DOHH2 (cell line): Measurements from ENCODE around the gene ZNF746.

Source experiments
- H3F3A ChIP-seq: fragments of 200-600 bp; sonication (generic), shearing (Covaris generic); 2 replicates; pipeline ENCODE4 v1.6.0; 2016; ENCODE audit warnings: antibody characterized with exemption, mild to moderate bottlenecking; ENCODE audit not compliant: control insufficient read depth, insufficient read depth
- H3K27ac ChIP-seq: fragments of 200-600 bp; sonication (generic); 2 replicates; pipeline ENCODE4 v1.5.1; 2014; ENCODE audit warnings: low read depth, mild to moderate bottlenecking, low read length, moderate library complexity
- H3K27me3 ChIP-seq: fragments of 200-600 bp; sonication (generic); 2 replicates; pipeline ENCODE4 v1.6.1; 2014; ENCODE audit warnings: mild to moderate bottlenecking, low read length, mixed read lengths; ENCODE audit not compliant: control insufficient read depth
- H3K36me3 ChIP-seq: fragments of 200-600 bp; sonication (generic); 2 replicates; pipeline ENCODE4 v1.6.1; 2014; ENCODE audit warnings: mild to moderate bottlenecking, low read length, moderate library complexity, mixed read lengths; ENCODE audit not compliant: control insufficient read depth
- H3K4me1 ChIP-seq: fragments of 200-600 bp; sonication (generic); 2 replicates; pipeline ENCODE4 v1.6.1; 2014; ENCODE audit warnings: mild to moderate bottlenecking, low read length, mixed read lengths; ENCODE audit not compliant: control insufficient read depth
- H3K4me2 ChIP-seq: fragments of 200-600 bp; sonication (generic); 2 replicates; pipeline ENCODE4 v1.6.0; 2014; ENCODE audit warnings: mild to moderate bottlenecking, low read length, moderate library complexity
- H3K4me3 ChIP-seq: fragments of 200-600 bp; sonication (generic); 2 replicates; pipeline ENCODE4 v1.5.1; 2014; ENCODE audit warnings: mild to moderate bottlenecking, low read length, mixed read lengths
- H3K79me2 ChIP-seq: fragments of 200-600 bp; sonication (generic); 2 replicates; pipeline ENCODE4 v1.6.1; 2014; ENCODE audit warnings: mild to moderate bottlenecking, low read length, mixed read lengths; ENCODE audit not compliant: control insufficient read depth
- H3K9me2 ChIP-seq: fragments of 200-600 bp; sonication (generic); replicated peaks from 2 replicates; pipeline ENCODE4 v1.6.1; 2014; ENCODE audit warnings: mild to moderate bottlenecking, low read length, mixed read lengths; ENCODE audit not compliant: control insufficient read depth
- H3K9me3 ChIP-seq: fragments of 200-600 bp; sonication (generic); 2 replicates; pipeline ENCODE4 v1.6.1; 2014; ENCODE audit warnings: antibody characterized with exemption, low read length, mixed read lengths; ENCODE audit not compliant: control insufficient read depth, insufficient read depth
- H4K20me1 ChIP-seq: fragments of 200-600 bp; sonication (generic); 2 replicates; pipeline ENCODE4 v1.6.0; 2014; ENCODE audit warnings: low read depth, mild to moderate bottlenecking, antibody characterized with exemption, low read length, moderate library complexity; ENCODE audit not compliant: control insufficient read depth, insufficient read depth
- CTCF ChIP-seq: fragments of 200-600 bp; sonication (generic); IDR thresholded peaks from one replicate; pipeline ENCODE4 v1.5.1; 2014; ENCODE audit warnings: antibody characterized with exemption, mild to moderate bottlenecking, low read depth, low read length; ENCODE audit not compliant: poor library complexity, severe bottlenecking
- EZH2phosphoT487 ChIP-seq: fragments of 200-600 bp; sonication (generic); IDR thresholded peaks from 2 replicates; pipeline ENCODE4 v1.6.1; 2017; ENCODE audit warnings: borderline replicate concordance, mild to moderate bottlenecking, antibody characterized with exemption, low read length, moderate library complexity, mixed read lengths

The ZNF746 gene

GRCh38 chr7:149427893-149428292 is 69.7 kb downstream of the ZNF746 start:
- H3K27ac ChIP-seq: no peak overlapping the region
- H3K4me2 ChIP-seq: no peak overlapping the region
- H3K36me3 ChIP-seq: peaks cover 15% of the 10 kb centered on the region
- H3F3A ChIP-seq: peaks cover 9% of the 10 kb centered on the region
- no peak overlapping the region for H3K4me3 ChIP-seq
- no peaks in the 10 kb centered on the region for H4K20me1 ChIP-seq
- H3K79me2 ChIP-seq: no peaks in the 10 kb centered on the region
- peaks cover 3% of the 10 kb centered on the region for H3K4me1 ChIP-seq
- H3K27me3 ChIP-seq: peaks cover 6% of the 10 kb centered on the region
- TF ChIP-seq EZH2phosphoT487: no peak
- no peak for TF ChIP-seq CTCF
- no peaks in the 10 kb centered on the region for H3K9me3 ChIP-seq
- H3K9me2 ChIP-seq: no peaks in the 10 kb centered on the region

- TF ChIP-seq CTCF: no peak
- TF ChIP-seq EZH2phosphoT487: no peak
These were observed 70.4 kb downstream of the ZNF746 start for GRCh38 chr7:149427096-149427680.

GRCh38 chr7:149423449-149424110 is 74.0 kb downstream of the ZNF746 start:
- Histone ChIP-seq H3K9me3 (no peaks in the 10 kb centered on the region), H3K4me2 (no peak overlapping the region), H3K4me1 (peaks cover 13% of the 10 kb centered on the region), H3F3A (peaks cover 9% of the 10 kb centered on the region), H3K9me2 (no peaks in the 10 kb centered on the region), H3K27me3 (peaks cover 9% of the 10 kb centered on the region), H3K4me3 (no peak overlapping the region), H3K79me2 (no peaks in the 10 kb centered on the region), H4K20me1 (no peaks in the 10 kb centered on the region), H3K36me3 (no peaks in the 10 kb centered on the region), H3K27ac (no peak overlapping the region)
- TF ChIP-seq CTCF (no peak), EZH2phosphoT487 (no peak)

More at GRCh38 chr7:149427096-149427680, 70.4 kb downstream of the ZNF746 start:
- H3K9me2 ChIP-seq: no peaks in the 10 kb centered on the region
- H3K27me3 ChIP-seq: peaks cover 9% of the 10 kb centered on the region
- peaks cover 9% of the 10 kb centered on the region for H3F3A ChIP-seq
- no peaks in the 10 kb centered on the region for H3K79me2 ChIP-seq
- no peak overlapping the region for H3K27ac ChIP-seq
- no peak overlapping the region for H3K4me2 ChIP-seq
- H3K4me3 ChIP-seq: no peak overlapping the region
- peaks cover 8% of the 10 kb centered on the region for H3K36me3 ChIP-seq
- peaks cover 7% of the 10 kb centered on the region for H3K4me1 ChIP-seq
- no peaks in the 10 kb centered on the region for H3K9me3 ChIP-seq
- no peaks in the 10 kb centered on the region for H4K20me1 ChIP-seq
